ENCODE results near the gene SFTPB. TPM values are rescaled to one million over a fixed set of nuclear protein-coding genes. Genes with fewer than 3 reads are reported as not detected.

The SFTPB gene
- total and polyA plus RNA-seq, 5 donors, result 0.60 to 3.1 TPM; not detected in 3

DNA sequence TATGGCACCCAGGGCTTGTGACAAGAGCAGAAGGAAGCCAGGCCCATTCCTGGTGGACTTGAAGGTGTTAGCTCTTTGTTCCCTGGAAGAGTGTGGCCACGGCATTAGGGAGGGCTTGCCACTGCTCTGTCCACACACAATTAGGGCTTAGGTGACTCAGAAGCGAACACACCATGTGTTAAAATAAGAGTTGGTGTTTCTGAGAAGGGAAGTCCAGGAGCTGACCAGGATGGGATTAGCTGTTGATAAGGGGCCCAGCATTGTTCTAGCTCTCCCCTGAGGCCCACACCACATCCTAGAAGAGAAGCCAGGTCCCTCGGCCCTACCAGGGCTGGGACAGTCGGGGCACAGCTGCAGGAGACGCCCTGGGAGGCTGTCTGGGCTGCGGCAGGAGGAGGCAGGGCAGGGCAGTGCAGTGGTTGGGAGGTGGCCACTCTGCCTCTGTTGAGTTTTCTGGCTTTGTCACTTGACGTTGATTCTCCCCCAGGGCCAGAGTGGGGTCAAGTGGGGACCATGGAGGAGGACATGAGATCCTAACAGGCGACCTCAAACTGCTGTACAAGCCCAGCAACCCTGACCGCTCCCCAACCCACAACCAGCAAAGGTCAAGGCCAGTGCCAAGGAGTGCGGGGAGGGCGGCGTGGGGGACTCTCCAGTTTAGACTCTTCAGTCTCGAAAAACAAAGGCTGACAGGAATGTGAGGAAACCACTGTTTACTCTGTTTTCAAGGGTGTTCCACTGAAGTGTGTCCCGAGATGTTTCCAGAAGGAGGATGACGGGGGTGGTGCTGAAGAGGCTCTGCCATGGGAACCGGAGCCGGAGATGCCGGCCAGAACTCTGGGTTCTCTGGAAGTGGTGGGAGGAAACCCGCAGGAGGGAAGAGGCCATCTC, 42.9 kb upstream of the SFTPB start:
- intact Hi-C loops (cut with DNase I), result no loop called here
- H3K4me1 ChIP-seq (ENCODE audit: control insufficient read depth, insufficient read depth, low read length), result peaks cover 31% of the 10 kb centered on the region
- WGBS, result 53% methylated on average over 19 of the region's 19 CpGs

DNA sequence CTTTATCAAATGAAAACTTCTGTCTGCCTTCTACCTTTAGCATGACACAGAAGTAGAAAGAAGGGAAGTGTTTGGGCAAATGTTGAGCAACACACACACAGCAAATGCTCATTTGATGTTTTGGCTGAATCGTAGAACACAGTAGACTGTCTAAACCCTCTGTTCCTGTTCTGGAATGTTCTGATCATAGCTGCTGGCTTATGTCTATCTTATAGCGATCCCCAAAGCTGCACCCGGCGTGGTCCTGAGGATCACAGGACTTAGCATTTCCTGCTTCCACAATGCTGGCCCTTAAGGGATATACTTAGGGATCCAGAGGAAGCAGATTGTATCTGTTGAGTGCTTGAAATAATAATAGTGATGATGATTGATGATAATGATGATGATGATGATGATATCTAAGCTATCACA, 41.4 kb upstream of the SFTPB start:
- Histone ChIP-seq H3K4me1 (ENCODE audit: control insufficient read depth, insufficient read depth, low read length) (peaks cover 31% of the 10 kb centered on the region), H3K4me3 (ENCODE audit: low read length) (no peak overlapping the region), H3K27ac (ENCODE audit: low read length) (peak overlapping the region; percentile 95), H3K27me3 (ENCODE audit: control insufficient read depth, insufficient read depth) (no peaks in the 10 kb centered on the region), H3K9me3 (ENCODE audit: control insufficient read depth, low read length) (no peaks in the 10 kb centered on the region)
- 45% methylated on average over 4 of the region's 4 CpGs for WGBS
- DNase-seq, result no peak
- no peak for ATAC-seq
- intact Hi-C loops (cut with DNase I), result loop anchor here in 3 of 4 donors (5.0 to 10.0 kb wide), 3 partner anchors 62 to 75 kb away; no protein-coding TSS in a partner anchor

More for the DNA sequence above, 42.9 kb upstream of the SFTPB start:
- DNase-seq, result peak; percentile 76 to 83 (median 82)
- ATAC-seq, result peak; percentile 73 to 90
- Histone ChIP-seq H3K4me3 (ENCODE audit: low read length) (no peak overlapping the region), H3K27ac (ENCODE audit: low read length) (peak overlapping the region; percentile 95), H3K27me3 (ENCODE audit: control insufficient read depth, insufficient read depth) (no peaks in the 10 kb centered on the region), H3K9me3 (ENCODE audit: control insufficient read depth, low read length) (no peaks in the 10 kb centered on the region)

DNA sequence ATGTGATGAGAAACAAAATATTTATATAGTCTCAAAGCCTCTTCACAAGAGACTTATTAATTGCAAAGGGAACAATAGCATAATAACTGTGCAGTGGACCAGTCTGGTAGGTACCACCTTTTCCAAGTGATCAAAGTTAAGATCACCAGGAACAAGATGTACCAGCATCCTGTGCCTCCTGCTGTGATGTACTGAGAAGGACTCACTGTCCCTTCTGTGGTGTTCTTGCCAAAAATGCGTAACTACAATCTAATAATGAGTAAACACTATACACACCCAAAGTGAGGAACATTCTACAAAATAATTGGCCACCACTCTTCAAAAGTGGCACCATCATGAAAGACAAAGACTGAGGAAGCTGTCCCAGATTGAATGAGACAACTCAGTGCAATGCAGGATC, 40.6 kb upstream of the SFTPB start:
- Histone ChIP-seq H3K27ac (ENCODE audit: low read length) (no peak overlapping the region), H3K4me3 (ENCODE audit: low read length) (no peak overlapping the region), H3K4me1 (ENCODE audit: control insufficient read depth, insufficient read depth, low read length) (peaks cover 27% of the 10 kb centered on the region), H3K9me3 (ENCODE audit: control insufficient read depth, low read length) (no peaks in the 10 kb centered on the region), H3K27me3 (ENCODE audit: control insufficient read depth, insufficient read depth) (no peaks in the 10 kb centered on the region)
- intact Hi-C loops (cut with DNase I), result loop anchor here in 3 of 4 donors (5.0 to 10.0 kb wide), 3 partner anchors 61 to 74 kb away; no protein-coding TSS in a partner anchor
- 56% methylated on average over 1 of the region's 1 CpG for WGBS
- ATAC-seq (no peak), DNase-seq (no peak)

DNA sequence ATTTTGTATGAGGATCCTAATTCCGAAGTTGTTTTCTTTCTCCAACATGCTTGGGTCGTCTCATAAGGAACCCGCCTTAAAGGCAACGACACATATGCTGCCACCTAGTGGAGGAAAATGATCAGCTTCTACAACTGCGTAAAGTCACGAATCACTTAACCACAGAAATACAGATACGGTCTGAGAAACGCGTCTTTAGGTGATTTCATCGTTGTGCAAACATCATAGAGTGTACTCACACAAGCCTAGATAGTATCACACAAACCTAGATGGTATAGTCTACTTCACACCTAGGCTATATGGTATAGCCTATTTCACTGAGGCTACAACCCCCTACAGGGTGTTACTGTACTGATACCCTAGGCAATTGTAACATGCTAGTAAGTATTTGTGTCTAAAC, 39.3 kb upstream of the SFTPB start:
- Histone ChIP-seq H3K27me3 (ENCODE audit: control insufficient read depth, insufficient read depth) (no peaks in the 10 kb centered on the region), H3K9me3 (ENCODE audit: control insufficient read depth, low read length) (no peaks in the 10 kb centered on the region), H3K4me1 (ENCODE audit: control insufficient read depth, insufficient read depth, low read length) (peaks cover 21% of the 10 kb centered on the region), H3K27ac (ENCODE audit: low read length) (no peak overlapping the region), H3K4me3 (ENCODE audit: low read length) (no peak overlapping the region)
- peak in 1 of 2 donors; percentile 38 for ATAC-seq
- intact Hi-C loops (cut with DNase I), result loop anchor here in 3 of 4 donors (5.0 to 10.0 kb wide), 3 partner anchors 60 to 73 kb away; no protein-coding TSS in a partner anchor
- peak in 1 of 3 donors; percentile 20 for DNase-seq
- WGBS, result under 1% methylated on average over 10 of the region's 10 CpGs

DNA sequence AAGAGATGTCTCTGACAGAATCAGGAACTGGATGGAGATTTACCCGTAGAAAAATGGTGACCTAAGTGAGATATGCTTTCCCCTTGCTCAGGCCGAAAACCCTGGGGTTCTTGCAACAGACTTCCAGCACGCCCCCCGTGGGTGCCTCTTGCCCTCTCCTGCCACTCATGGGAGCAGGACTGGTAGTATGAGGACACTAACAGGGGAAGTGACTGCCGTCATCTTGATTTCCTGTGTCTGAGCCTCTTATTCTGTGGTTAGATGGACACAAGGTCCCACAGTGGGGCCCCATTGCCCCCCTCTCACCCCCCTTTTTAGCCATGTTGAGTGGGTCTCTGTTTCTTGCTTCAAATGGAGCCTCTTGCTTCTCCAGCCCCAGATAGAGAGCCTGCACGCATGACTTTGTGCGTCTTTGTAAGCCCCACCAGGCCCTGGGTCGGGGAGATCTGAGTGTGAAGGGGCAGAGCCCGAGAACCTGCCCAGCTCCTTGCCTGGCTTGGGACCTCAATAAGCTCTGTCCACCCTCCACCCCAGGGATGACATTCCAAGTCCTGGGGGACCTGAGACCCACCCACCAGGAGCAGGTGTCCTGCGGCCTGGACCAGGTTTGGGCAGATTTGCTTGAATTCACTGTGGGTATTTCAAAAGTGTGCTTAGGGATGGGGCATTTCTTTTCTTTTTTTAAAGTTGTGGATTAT, 38.7 kb upstream of the SFTPB start:
- peak; percentile 48 to 81 (median 81) for DNase-seq
- H3K4me3 ChIP-seq (ENCODE audit: low read length), result no peak overlapping the region
- no peaks in the 10 kb centered on the region for H3K27me3 ChIP-seq (ENCODE audit: control insufficient read depth, insufficient read depth)
- H3K27ac ChIP-seq (ENCODE audit: low read length), result peak overlapping the region; percentile 32
- H3K4me1 ChIP-seq (ENCODE audit: control insufficient read depth, insufficient read depth, low read length), result peaks cover 19% of the 10 kb centered on the region
- 78% methylated on average over 10 of the region's 10 CpGs for WGBS
- no peak for ATAC-seq
- intact Hi-C loops (cut with DNase I), result loop anchor here in 3 of 4 donors (5.0 to 10.0 kb wide), 3 partner anchors 59 to 72 kb away; no protein-coding TSS in a partner anchor
- H3K9me3 ChIP-seq (ENCODE audit: control insufficient read depth, low read length), result no peaks in the 10 kb centered on the region

DNA sequence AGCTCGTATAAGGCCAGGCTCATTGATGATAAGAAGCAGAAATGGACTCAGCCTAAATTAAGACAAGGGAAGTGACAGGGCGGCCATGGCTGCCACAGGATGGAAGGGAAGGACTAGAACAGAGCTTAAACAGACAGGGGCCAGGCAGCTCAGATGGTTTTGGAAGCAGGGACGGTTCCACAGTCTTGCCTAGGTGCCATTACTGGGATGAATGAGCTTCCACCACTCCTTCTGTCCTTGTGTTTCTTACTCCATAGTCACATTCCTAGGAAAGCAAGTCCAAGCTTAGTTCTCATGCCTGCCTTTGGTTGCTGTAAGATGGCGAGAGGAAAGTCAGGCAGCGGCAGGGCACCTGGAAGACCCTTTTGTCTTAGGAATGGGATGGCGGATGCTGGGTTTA, 38.1 kb upstream of the SFTPB start:
- DNase-seq (peak in 1 of 3 donors; percentile 42), ATAC-seq (no peak)
- no peaks in the 10 kb centered on the region for H3K27me3 ChIP-seq (ENCODE audit: control insufficient read depth, insufficient read depth)
- no peak overlapping the region for H3K4me3 ChIP-seq (ENCODE audit: low read length)
- H3K4me1 ChIP-seq (ENCODE audit: control insufficient read depth, insufficient read depth, low read length), result peaks cover 18% of the 10 kb centered on the region
- peak overlapping the region; percentile 2 for H3K27ac ChIP-seq (ENCODE audit: low read length)
- WGBS, result 85% methylated on average over 6 of the region's 6 CpGs
- intact Hi-C loops (cut with DNase I), result loop anchor here in 3 of 4 donors (5.0 to 10.0 kb wide), 3 partner anchors 59 to 71 kb away; no protein-coding TSS in a partner anchor
- no peaks in the 10 kb centered on the region for H3K9me3 ChIP-seq (ENCODE audit: control insufficient read depth, low read length)

DNA sequence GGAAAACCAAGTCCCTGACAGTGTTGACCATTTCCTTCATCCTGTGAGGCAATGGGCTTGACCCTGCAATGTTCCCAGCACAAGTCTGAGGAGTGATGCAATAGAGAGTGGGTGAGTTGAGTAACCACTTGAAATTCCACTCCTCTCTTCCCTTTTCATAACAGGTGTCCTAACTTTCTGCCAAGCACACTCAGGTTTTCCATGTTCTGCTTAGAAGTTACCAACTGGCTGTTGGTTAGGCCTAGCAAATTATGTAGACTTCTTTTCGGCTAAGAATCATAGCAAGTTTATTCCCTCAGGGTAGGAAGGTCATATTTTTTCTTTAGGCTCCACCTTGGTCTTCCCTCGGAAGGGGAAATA, 37.7 kb upstream of the SFTPB start:
- 75% methylated on average over 2 of the region's 2 CpGs for WGBS
- Histone ChIP-seq H3K4me1 (ENCODE audit: control insufficient read depth, insufficient read depth, low read length) (peaks cover 15% of the 10 kb centered on the region), H3K4me3 (ENCODE audit: low read length) (no peak overlapping the region), H3K9me3 (ENCODE audit: control insufficient read depth, low read length) (no peaks in the 10 kb centered on the region), H3K27me3 (ENCODE audit: control insufficient read depth, insufficient read depth) (no peaks in the 10 kb centered on the region), H3K27ac (ENCODE audit: low read length) (no peak overlapping the region)
- peak; percentile 73 to 85 for ATAC-seq
- intact Hi-C loops (cut with DNase I), result loop anchor here in 3 of 4 donors (5.0 to 10.0 kb wide), 3 partner anchors 58 to 71 kb away; no protein-coding TSS in a partner anchor
- DNase-seq, result peak in 2 of 3 donors; percentile 42 to 56

DNA sequence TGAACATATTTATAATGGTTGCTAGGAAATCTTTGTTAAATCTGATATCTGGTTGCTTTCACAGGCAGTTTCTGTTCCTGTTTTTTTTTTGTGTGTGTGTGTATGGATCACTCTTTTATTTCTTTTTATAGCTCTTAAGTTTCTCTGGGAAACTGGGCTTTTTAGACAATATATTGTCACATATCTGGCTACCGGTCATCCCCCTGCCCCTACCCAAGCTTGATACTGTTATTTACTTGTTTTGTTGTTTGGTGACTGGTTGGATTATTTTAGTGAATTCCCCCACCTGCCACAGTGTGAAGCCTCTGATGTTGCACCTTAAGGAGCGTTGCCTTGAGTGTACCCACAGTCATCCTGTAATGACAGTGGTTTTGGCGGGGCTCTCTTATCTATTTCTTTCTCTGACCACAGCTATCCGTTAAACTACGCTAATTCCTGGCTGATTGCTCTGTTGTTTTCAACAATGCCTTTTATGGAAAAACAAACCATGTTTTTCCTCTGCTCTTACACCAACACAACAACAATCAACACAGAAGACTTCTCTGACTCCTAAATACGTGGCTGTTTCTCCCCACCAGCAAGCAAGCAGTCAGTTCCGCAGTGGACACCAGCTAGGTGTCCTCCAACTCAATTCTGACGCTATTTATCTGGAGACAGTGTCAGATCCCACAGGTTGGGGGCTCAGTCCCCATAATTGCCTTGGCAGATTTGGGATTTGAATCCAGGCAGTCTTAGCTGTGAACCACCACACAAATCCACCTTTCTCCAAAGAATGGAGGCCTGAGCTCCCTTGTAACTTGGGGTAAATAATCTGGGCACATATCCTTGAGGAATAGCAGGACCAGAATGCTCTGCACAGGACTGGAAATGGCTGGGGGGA, 37.0 kb upstream of the SFTPB start:
- DNase-seq (no peak), ATAC-seq (no peak)
- peaks cover 9% of the 10 kb centered on the region for H3K4me1 ChIP-seq (ENCODE audit: control insufficient read depth, insufficient read depth, low read length)
- 77% methylated on average over 8 of the region's 8 CpGs for WGBS
- H3K4me3 ChIP-seq (ENCODE audit: low read length), result no peak overlapping the region
- H3K9me3 ChIP-seq (ENCODE audit: control insufficient read depth, low read length), result no peaks in the 10 kb centered on the region
- peak overlapping the region; percentile 49 for H3K27ac ChIP-seq (ENCODE audit: low read length)
- intact Hi-C loops (cut with DNase I), result loop anchor here in 3 of 4 donors (5.0 to 10.0 kb wide), 3 partner anchors 58 to 70 kb away; no protein-coding TSS in a partner anchor
- no peaks in the 10 kb centered on the region for H3K27me3 ChIP-seq (ENCODE audit: control insufficient read depth, insufficient read depth)

DNA sequence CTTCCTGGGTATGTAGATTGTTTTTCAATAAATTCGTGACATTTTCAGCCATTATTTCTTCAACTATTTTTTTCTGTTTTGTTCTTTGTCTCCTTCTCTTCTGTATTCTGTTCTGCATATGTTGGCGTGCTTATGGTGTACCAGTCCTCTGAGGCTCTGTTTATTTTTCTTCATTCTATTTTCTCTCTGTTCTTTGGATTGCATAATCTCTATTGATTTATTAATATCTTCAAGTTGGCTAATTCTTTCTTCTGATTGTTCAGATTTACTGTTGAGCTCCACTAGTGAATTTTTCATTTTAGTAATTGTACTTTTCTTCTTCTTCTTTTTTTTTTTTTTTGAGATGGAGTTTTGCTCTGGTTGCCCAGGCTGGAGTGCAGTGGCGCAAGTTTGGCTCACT, 36.0 kb upstream of the SFTPB start:
- no peak for DNase-seq
- no peak for ATAC-seq
- 92% methylated on average over 3 of the region's 3 CpGs for WGBS
- no peak overlapping the region for H3K4me3 ChIP-seq (ENCODE audit: low read length)
- H3K9me3 ChIP-seq (ENCODE audit: control insufficient read depth, low read length), result no peaks in the 10 kb centered on the region
- intact Hi-C loops (cut with DNase I), result loop anchor here in 1 of 4 donors (10.0 kb wide), 1 partner anchor 69 kb away; no protein-coding TSS in a partner anchor
- peaks cover 2% of the 10 kb centered on the region for H3K4me1 ChIP-seq (ENCODE audit: control insufficient read depth, insufficient read depth, low read length)
- no peak overlapping the region for H3K27ac ChIP-seq (ENCODE audit: low read length)
- H3K27me3 ChIP-seq (ENCODE audit: control insufficient read depth, insufficient read depth), result no peaks in the 10 kb centered on the region

DNA sequence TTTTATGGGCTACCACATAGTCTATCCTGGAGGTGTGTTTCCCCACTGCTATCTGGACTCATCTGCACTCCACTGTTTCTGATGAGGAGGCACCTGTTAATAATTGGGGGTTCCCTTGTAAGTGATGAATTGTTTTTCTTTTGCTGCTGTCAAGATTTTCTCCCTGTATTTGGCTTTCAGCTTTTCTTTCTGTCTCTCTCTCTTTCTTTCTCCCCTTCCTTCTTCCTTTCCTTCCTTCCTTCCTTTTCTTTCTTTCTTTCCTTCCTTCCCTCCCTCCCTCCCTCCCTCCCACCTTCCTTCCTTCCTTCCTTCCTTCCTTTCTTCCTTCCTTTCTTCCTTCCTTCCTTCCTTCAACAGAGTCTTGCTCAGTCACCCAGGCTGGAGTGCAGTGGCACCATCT, 35.3 kb upstream of the SFTPB start:
- no peak for ATAC-seq
- no peak overlapping the region for H3K27ac ChIP-seq (ENCODE audit: low read length)
- H3K9me3 ChIP-seq (ENCODE audit: control insufficient read depth, low read length), result no peaks in the 10 kb centered on the region
- no peak overlapping the region for H3K4me3 ChIP-seq (ENCODE audit: low read length)
- intact Hi-C loops (cut with DNase I), result loop anchor here in 1 of 4 donors (10.0 kb wide), 1 partner anchor 69 kb away; no protein-coding TSS in a partner anchor
- no peak for DNase-seq
- H3K27me3 ChIP-seq (ENCODE audit: control insufficient read depth, insufficient read depth), result no peaks in the 10 kb centered on the region
- H3K4me1 ChIP-seq (ENCODE audit: control insufficient read depth, insufficient read depth, low read length), result peaks cover 2% of the 10 kb centered on the region

All from right cardiac atrium (tissue), 5 donors.